B cell (primary cell): ENCODE results near the gene VARS1. TPM values are rescaled to one million over a fixed set of nuclear protein-coding genes. Genes with fewer than 3 reads are reported as not detected.

ENCODE experiments used
- ATAC-seq: fragments of 200-7000 bp; cut with Tn5 transposase; one replicate; pipeline ENCODE4 v1.10.0; 2021; ENCODE audit warnings: low read depth, mild to moderate bottlenecking, moderate number of reproducible peaks, moderate library complexity
- CTCF ChIA-PET: fragments of 350-600 bp; sonication (Branson Sonifier 250); formaldehyde crosslinking; loops from one replicate; lab custom pipeline; 2021; ENCODE audit warnings: antibody characterized with exemption, inconsistent platforms; lab: Charles Lee
- POLR2A ChIA-PET: fragments of 350-600 bp; sonication (Branson Sonifier 250); formaldehyde crosslinking; loops from one replicate; lab custom pipeline; 2021; ENCODE audit warnings: antibody characterized with exemption; lab: Charles Lee
- DNase-seq: peaks from one replicate; pipeline ENCODE4 v3.0.0; 2013
- H2AFZ ChIP-seq: 2 replicates; pipeline ENCODE4 v1.6.1; 2012; ENCODE audit warnings: mild to moderate bottlenecking, low read depth, low read length; ENCODE audit not compliant: insufficient read depth, poor library complexity, severe bottlenecking
- H3K27ac ChIP-seq, 2 donors: 1 replicate in 1 of 2; 2 replicates in 1 of 2; pipeline ENCODE4 v1.5.1; 2012 to 2013; ENCODE audit warnings: low read length in 2 of 2, mild to moderate bottlenecking in 2 of 2, moderate library complexity in 1 of 2
- H3K27me3 ChIP-seq, 4 experiments: fragments of 200-600 bp in 1 of 4; sonication (generic) in 1 of 4; replicated peaks in 1 of 4; 1 replicate in 2 of 4; 2 replicates in 2 of 4; pipeline versions ENCODE4 v1.6.1 to v1.7.0; 2013 to 2016; ENCODE audit warnings: low read length in 3 of 4, mild to moderate bottlenecking in 2 of 4, mixed read lengths in 1 of 4, moderate library complexity in 1 of 4; ENCODE audit not compliant: insufficient read depth in 4 of 4, control insufficient read depth in 3 of 4; ENCODE audit errors: control extremely low read depth in 1 of 4
- H3K36me3 ChIP-seq, 2 experiments: replicated peaks in 1 of 2; 1 replicate in 1 of 2; 2 replicates in 1 of 2; pipeline versions ENCODE4 v1.6.1 to v1.7.1; 2013; ENCODE audit warnings: low read length in 1 of 2; ENCODE audit not compliant: insufficient read depth in 2 of 2, control insufficient read depth in 1 of 2; ENCODE audit errors: control extremely low read depth in 1 of 2, extremely low read depth in 1 of 2
- H3K4me1 ChIP-seq, 2 donors: fragments of 200-600 bp in 1 of 2; sonication (generic) in 1 of 2; 1 replicate in 1 of 2; 2 replicates in 1 of 2; pipeline versions ENCODE4 v1.5.1 to v1.6.1; 2013 to 2017; ENCODE audit warnings: low read length in 2 of 2; ENCODE audit not compliant: control insufficient read depth in 2 of 2, insufficient read depth in 2 of 2
- H3K4me2 ChIP-seq: replicated peaks from 2 replicates; pipeline ENCODE3; 2012; ENCODE audit warnings: mild to moderate bottlenecking, low read depth, low read length; ENCODE audit not compliant: poor library complexity, severe bottlenecking
- H3K4me3 ChIP-seq, 5 experiments: fragments of 200-600 bp in 1 of 5; sonication (generic) in 1 of 5; 1 replicate in 3 of 5; 2 replicates in 2 of 5; pipeline versions ENCODE4 v1.5.1 to v1.7.0; 2011 to 2016; ENCODE audit warnings: low read length in 4 of 5, mild to moderate bottlenecking in 4 of 5, low read depth in 2 of 5, control low read depth in 1 of 5, moderate library complexity in 1 of 5; ENCODE audit not compliant: insufficient read depth in 1 of 5; ENCODE audit errors: control extremely low read depth in 1 of 5, extremely low read depth in 1 of 5
- H3K79me2 ChIP-seq: fragments of 200-600 bp; sonication (generic); one replicate; pipeline ENCODE4 v1.6.0; 2016; ENCODE audit warnings: low read length; ENCODE audit not compliant: control insufficient read depth, insufficient read depth
- H3K9ac ChIP-seq: fragments of 200-600 bp; sonication (generic); 2 replicates; pipeline ENCODE4 v1.6.1; 2017; ENCODE audit warnings: mild to moderate bottlenecking, low read length, moderate library complexity
- H3K9me3 ChIP-seq, 3 donors: one replicate each; pipeline versions ENCODE4 v1.6.1 to v1.7.1; 2013; ENCODE audit warnings: low read length in 2 of 3; ENCODE audit not compliant: control insufficient read depth in 2 of 3, insufficient read depth in 1 of 3; ENCODE audit errors: control extremely low read depth in 1 of 3
- H4K20me1 ChIP-seq: 2 replicates; pipeline ENCODE4 v1.6.0; 2012; ENCODE audit warnings: mild to moderate bottlenecking, low read length; ENCODE audit not compliant: insufficient read depth, control insufficient read depth, poor library complexity, severe bottlenecking
- H3K27ac Mint-ChIP-seq: one replicate; pipeline ENCODE4 v1.8.0; 2021; ENCODE audit warnings: mixed read lengths
- H3K27me3 Mint-ChIP-seq: one replicate; pipeline ENCODE4 v1.8.0; 2021; ENCODE audit warnings: mixed read lengths
- H3K4me1 Mint-ChIP-seq: one replicate; pipeline ENCODE4 v1.8.0; 2021; ENCODE audit warnings: mixed read lengths
- H3K4me3 Mint-ChIP-seq: one replicate; pipeline ENCODE4 v1.8.0; 2021; ENCODE audit warnings: mixed read lengths
- H3K9me3 Mint-ChIP-seq: one replicate; pipeline ENCODE4 v1.8.0; 2022; ENCODE audit warnings: mixed read lengths; ENCODE audit not compliant: insufficient read depth
- EZH2 ChIP-seq: IDR thresholded peaks from 2 replicates; pipeline ENCODE4 v1.6.1; 2012; ENCODE audit warnings: borderline replicate concordance, low read depth, mild to moderate bottlenecking, moderate library complexity, low read length; ENCODE audit not compliant: insufficient read depth, poor library complexity, severe bottlenecking
- WGBS: methylation state at CpG from one replicate; pipeline ENCODE4 v1.1.5; 2013; ENCODE audit warnings: missing lambda C conversion rate; ENCODE audit not compliant: insufficient coverage; 5-methylcytosine and 5-hydroxymethylcytosine counted together
- intact Hi-C: fragments of 100-400 bp; cut with micrococcal nuclease; formaldehyde crosslinking; loops from one replicate; pipeline ENCODE4 v1.10.0; 2022
- polyA plus RNA-seq: library from polyadenylated mRNA; depleted of rRNA; stranded (reverse); fragments of >200 nt; gene quantifications from 2 replicates; pipeline ENCODE4 v1.2.3, GENCODE V29; 2012
- total RNA-seq, 2 donors: library from RNA; stranded (reverse); fragments of 120-200 nt in 1 of 2; gene quantifications; 1 replicate in 1 of 2; 2 replicates in 1 of 2; pipeline versions ENCODE4 v1.2.3 to v1.2.4, GENCODE V29; 2013 to 2022
- TF ChIP-seq, protein P1 (sequence below): fragments of 200-600 bp; IDR thresholded peaks from one replicate; pipeline ENCODE4 v1.8.0; 2022; ENCODE audit warnings: antibody characterized with exemption, mild to moderate bottlenecking

Gene VARS1
- total and polyA plus RNA-seq, 2 donors (not counting 1 experiment from before 2014, with no cell fraction given) = 52.3 to 66.8 TPM

DNA sequence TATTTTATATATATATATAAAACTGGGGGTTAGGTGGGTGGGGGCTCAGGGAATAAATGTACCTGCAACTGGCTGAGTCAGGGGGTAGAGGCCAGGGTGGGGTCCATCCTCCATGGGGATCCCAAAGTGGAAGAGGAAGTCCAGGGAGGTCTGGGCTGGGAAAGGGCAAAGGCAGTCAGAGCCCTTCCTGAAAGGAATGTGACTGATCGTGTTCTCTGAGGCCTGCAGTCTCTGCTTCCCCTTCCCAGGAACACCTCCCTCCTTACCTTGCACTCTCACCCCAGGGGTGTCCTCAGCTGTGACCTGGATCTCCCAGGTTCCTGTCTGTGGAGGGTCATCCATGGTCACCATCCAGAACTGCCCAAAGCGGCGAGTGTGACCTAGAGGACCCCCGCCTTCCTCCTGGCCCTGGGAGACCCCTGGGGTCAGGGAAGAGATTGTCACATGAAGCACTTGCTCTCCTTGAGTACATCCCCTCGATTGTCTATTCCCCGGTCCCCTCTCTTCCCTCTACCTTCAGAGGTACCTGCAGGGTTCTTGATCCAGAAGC is 28.4 kb downstream of the VARS1 start:
- H3K79me2 ChIP-seq = no peaks in the 10 kb centered on the region
- no peaks in the 10 kb centered on the region for H3K27me3 Mint-ChIP-seq

More for the DNA sequence above, 28.4 kb downstream of the VARS1 start:
- H3K27ac ChIP-seq = no peak overlapping the region
- Mint-ChIP-seq H3K27ac (no peak overlapping the region), H3K9me3 (no peaks in the 10 kb centered on the region), H3K4me1 (peaks cover 9% of the 10 kb centered on the region), H3K4me3 (no peak overlapping the region)
- H3K36me3 ChIP-seq = peaks cover 0 to 3% of the 10 kb centered on the region in 2 experiments
- intact Hi-C loops = no loop called here
- TF ChIP-seq, protein P1, sequence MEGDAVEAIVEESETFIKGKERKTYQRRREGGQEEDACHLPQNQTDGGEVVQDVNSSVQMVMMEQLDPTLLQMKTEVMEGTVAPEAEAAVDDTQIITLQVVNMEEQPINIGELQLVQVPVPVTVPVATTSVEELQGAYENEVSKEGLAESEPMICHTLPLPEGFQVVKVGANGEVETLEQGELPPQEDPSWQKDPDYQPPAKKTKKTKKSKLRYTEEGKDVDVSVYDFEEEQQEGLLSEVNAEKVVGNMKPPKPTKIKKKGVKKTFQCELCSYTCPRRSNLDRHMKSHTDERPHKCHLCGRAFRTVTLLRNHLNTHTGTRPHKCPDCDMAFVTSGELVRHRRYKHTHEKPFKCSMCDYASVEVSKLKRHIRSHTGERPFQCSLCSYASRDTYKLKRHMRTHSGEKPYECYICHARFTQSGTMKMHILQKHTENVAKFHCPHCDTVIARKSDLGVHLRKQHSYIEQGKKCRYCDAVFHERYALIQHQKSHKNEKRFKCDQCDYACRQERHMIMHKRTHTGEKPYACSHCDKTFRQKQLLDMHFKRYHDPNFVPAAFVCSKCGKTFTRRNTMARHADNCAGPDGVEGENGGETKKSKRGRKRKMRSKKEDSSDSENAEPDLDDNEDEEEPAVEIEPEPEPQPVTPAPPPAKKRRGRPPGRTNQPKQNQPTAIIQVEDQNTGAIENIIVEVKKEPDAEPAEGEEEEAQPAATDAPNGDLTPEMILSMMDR = no peak
- no peak for TF ChIP-seq EZH2
- 100% methylated on average over 3 of the region's 6 CpGs for WGBS
- peaks cover 0 to 2% of the 10 kb centered on the region in 2 donors for H3K4me1 ChIP-seq
- no peak for ATAC-seq
- H4K20me1 ChIP-seq = no peaks in the 10 kb centered on the region
- no peak overlapping the region for H2AFZ ChIP-seq
- ChIA-PET POLR2A (interaction anchor here (0.5 kb wide), 1 partner anchor 1557 kb away, joined by 4 read pairs; no protein-coding TSS in a partner anchor), CTCF (interaction anchor here (4.5 kb wide), 1 partner anchor 29 kb away, joined by 51 read pairs; the partner anchor contains the start of genes CLIC1 and MSH5)
- H3K4me2 ChIP-seq = no peak overlapping the region
- no peak overlapping the region for H3K9ac ChIP-seq
- no peak for DNase-seq
- no peaks in the 10 kb centered on the region for H3K9me3 ChIP-seq
- no peak overlapping the region for H3K4me3 ChIP-seq
- no peaks in the 10 kb centered on the region for H3K27me3 ChIP-seq
